Measurements from ENCODE around the gene SLC41A2. TPM values are rescaled to one million over a fixed set of nuclear protein-coding genes. Genes with fewer than 3 reads are reported as not detected.

SLC41A2 gene
- polyA plus RNA-seq, 1 donor (not counting 4 experiments of a cell fraction or from before 2014, with no cell fraction given) = 1.2 TPM

DNA sequence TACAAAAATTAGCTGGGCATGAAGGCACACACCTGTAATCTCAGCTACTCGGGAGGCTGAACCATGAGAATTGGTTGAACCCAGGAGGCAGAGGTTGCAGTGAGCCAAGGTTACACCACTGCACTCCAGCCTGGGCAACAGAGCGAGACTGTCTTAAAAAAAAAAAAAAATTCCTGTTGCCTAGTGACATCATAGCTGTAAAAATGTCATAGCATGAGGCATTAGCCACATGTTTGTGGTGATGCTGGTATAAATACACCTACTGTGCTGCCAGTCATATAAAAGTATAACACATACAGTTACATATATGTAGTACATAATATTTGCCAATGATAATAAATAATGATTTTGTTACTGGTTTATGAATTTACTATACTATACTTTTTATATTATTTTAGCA lies 22.2 kb downstream of the SLC41A2 start:
- no peak for DNase-seq (ENCODE audit: low read depth, low spot score)
- Histone ChIP-seq H3K4me2 (ENCODE audit: control insufficient read depth, extremely low read depth, insufficient read depth, low read depth, low read length) (no peak overlapping the region), H3K9ac (ENCODE audit: control insufficient read depth, extremely low read depth, insufficient read depth, low read length) (no peak overlapping the region)

DNA sequence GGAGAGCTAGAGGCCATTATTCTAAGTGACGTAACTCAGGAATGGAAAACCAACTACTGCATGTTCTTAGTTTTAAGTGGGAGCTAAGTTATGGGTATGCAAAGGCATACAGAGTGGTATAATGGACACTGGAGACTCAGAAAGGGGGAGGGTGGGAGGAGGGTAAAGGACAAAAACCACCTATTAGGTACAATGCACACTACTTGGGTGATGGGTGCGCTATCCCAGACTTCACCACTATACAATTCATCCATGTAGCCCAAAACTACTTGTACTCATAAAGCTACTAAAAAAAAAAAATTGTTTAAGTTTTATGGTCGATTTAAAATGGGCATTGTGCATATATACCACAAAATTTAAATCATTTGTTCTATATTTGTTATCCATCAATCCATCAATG lies 24.3 kb downstream of the SLC41A2 start:
- no peak overlapping the region for H2AFZ ChIP-seq (ENCODE audit: control insufficient read depth, low read length)
- H3K4me1 ChIP-seq (ENCODE audit: control insufficient read depth, extremely low read depth, insufficient read depth, low read length) = no peaks in the 10 kb centered on the region
- no peaks in the 10 kb centered on the region for H3K36me3 ChIP-seq (ENCODE audit: control insufficient read depth in 2 of 2, extremely low read depth in 1 of 2, insufficient read depth in 2 of 2, low read length in 2 of 2)
- no peak overlapping the region for H3K9ac ChIP-seq (ENCODE audit: control insufficient read depth, extremely low read depth, insufficient read depth, low read length)
- TF ChIP-seq, protein P1, sequence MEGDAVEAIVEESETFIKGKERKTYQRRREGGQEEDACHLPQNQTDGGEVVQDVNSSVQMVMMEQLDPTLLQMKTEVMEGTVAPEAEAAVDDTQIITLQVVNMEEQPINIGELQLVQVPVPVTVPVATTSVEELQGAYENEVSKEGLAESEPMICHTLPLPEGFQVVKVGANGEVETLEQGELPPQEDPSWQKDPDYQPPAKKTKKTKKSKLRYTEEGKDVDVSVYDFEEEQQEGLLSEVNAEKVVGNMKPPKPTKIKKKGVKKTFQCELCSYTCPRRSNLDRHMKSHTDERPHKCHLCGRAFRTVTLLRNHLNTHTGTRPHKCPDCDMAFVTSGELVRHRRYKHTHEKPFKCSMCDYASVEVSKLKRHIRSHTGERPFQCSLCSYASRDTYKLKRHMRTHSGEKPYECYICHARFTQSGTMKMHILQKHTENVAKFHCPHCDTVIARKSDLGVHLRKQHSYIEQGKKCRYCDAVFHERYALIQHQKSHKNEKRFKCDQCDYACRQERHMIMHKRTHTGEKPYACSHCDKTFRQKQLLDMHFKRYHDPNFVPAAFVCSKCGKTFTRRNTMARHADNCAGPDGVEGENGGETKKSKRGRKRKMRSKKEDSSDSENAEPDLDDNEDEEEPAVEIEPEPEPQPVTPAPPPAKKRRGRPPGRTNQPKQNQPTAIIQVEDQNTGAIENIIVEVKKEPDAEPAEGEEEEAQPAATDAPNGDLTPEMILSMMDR (optimal IDR thresholded peaks at IDR 0.05 in 1 of 3, IDR thresholded peaks at IDR 0.05 in 1 of 3, conservative IDR thresholded peaks at IDR 0.05 in 1 of 3; ENCODE audit: extremely low read depth in 1 of 3, insufficient read depth in 2 of 3, low read length in 3 of 3) = no peak
- TF ChIP-seq EZH2 (IDR thresholded peaks at IDR 0.05; ENCODE audit: low read length) = no peak
- no peak overlapping the region for H3K4me3 ChIP-seq (ENCODE audit: control insufficient read depth in 2 of 3, extremely low read depth in 1 of 3, insufficient read depth in 2 of 3, low read depth in 1 of 3, low read length in 3 of 3)
- DNase-seq (ENCODE audit: low read depth, low spot score) = no peak
- no peaks in the 10 kb centered on the region for H3K9me1 ChIP-seq (ENCODE audit: control insufficient read depth, extremely low read depth, insufficient read depth, low read length)
- dilution Hi-C loops (cut with MboI; ENCODE audit: extremely low pct_ligation_motif_present, low sequenced_read_pairs) = no loop called here
- no peaks in the 10 kb centered on the region for H3K79me2 ChIP-seq (ENCODE audit: control insufficient read depth, insufficient read depth, low read length)
- no peaks in the 10 kb centered on the region for H3K27me3 ChIP-seq (ENCODE audit: control insufficient read depth, extremely low read depth, insufficient read depth, low read length)
- H4K20me1 ChIP-seq (ENCODE audit: control insufficient read depth, extremely low read depth, insufficient read depth, low read length) = no peaks in the 10 kb centered on the region
- no peak overlapping the region for H3K4me2 ChIP-seq (ENCODE audit: control insufficient read depth, extremely low read depth, insufficient read depth, low read depth, low read length)
- no peak for FAIRE-seq
- H3K9me3 ChIP-seq (ENCODE audit: control insufficient read depth, low read depth, low read length) = no peaks in the 10 kb centered on the region
- no peak overlapping the region for H3K27ac ChIP-seq (ENCODE audit: control insufficient read depth, insufficient read depth, low read length)

More for the DNA sequence above, 22.2 kb downstream of the SLC41A2 start:
- H3K4me1 ChIP-seq (ENCODE audit: control insufficient read depth, extremely low read depth, insufficient read depth, low read length) = no peaks in the 10 kb centered on the region
- no peaks in the 10 kb centered on the region for H3K9me3 ChIP-seq (ENCODE audit: control insufficient read depth, low read depth, low read length)
- H3K9me1 ChIP-seq (ENCODE audit: control insufficient read depth, extremely low read depth, insufficient read depth, low read length) = no peaks in the 10 kb centered on the region
- H3K4me3 ChIP-seq (ENCODE audit: control insufficient read depth in 2 of 3, extremely low read depth in 1 of 3, insufficient read depth in 2 of 3, low read depth in 1 of 3, low read length in 3 of 3) = no peak overlapping the region
- H3K79me2 ChIP-seq (ENCODE audit: control insufficient read depth, insufficient read depth, low read length) = no peaks in the 10 kb centered on the region
- no peak for FAIRE-seq
- H4K20me1 ChIP-seq (ENCODE audit: control insufficient read depth, extremely low read depth, insufficient read depth, low read length) = no peaks in the 10 kb centered on the region
- H2AFZ ChIP-seq (ENCODE audit: control insufficient read depth, low read length) = no peak overlapping the region
- dilution Hi-C loops (cut with MboI; ENCODE audit: extremely low pct_ligation_motif_present, low sequenced_read_pairs) = no loop called here
- no peaks in the 10 kb centered on the region for H3K27me3 ChIP-seq (ENCODE audit: control insufficient read depth, extremely low read depth, insufficient read depth, low read length)
- no peak overlapping the region for H3K27ac ChIP-seq (ENCODE audit: control insufficient read depth, insufficient read depth, low read length)
- no peaks in the 10 kb centered on the region for H3K36me3 ChIP-seq (ENCODE audit: control insufficient read depth in 2 of 2, extremely low read depth in 1 of 2, insufficient read depth in 2 of 2, low read length in 2 of 2)
- TF ChIP-seq, protein P1 (optimal IDR thresholded peaks at IDR 0.05 in 1 of 3, IDR thresholded peaks at IDR 0.05 in 1 of 3, conservative IDR thresholded peaks at IDR 0.05 in 1 of 3; ENCODE audit: extremely low read depth in 1 of 3, insufficient read depth in 2 of 3, low read length in 3 of 3) = no peak
- no peak for TF ChIP-seq EZH2 (IDR thresholded peaks at IDR 0.05; ENCODE audit: low read length)

Data from keratinocyte (primary cell).